Fibroblast of lung (primary cell): Measurements from ENCODE around the gene ANKRD13B. TPM values are rescaled to one million over a fixed set of nuclear protein-coding genes. Genes with fewer than 3 reads are reported as not detected.

ENCODE experiments used
- DNase-seq, 2 donors: peaks; one replicate each; pipeline versions ENCODE4 v3.0.0 to v3.0.0-alpha.2; 2010; ENCODE audit warnings: low read depth in 2 of 2
- H2AFZ ChIP-seq: 2 replicates; pipeline ENCODE4 v1.5.1; 2012; ENCODE audit warnings: low read length, control low read depth, inconsistent platforms
- H3K27ac ChIP-seq: 2 replicates; pipeline ENCODE4 v1.5.1; 2011; ENCODE audit warnings: low read length, control low read depth; ENCODE audit not compliant: insufficient read depth
- H3K27me3 ChIP-seq: 2 replicates; pipeline ENCODE4 v1.5.1; 2011; ENCODE audit warnings: mild to moderate bottlenecking, low read length; ENCODE audit not compliant: control insufficient read depth, insufficient read depth
- H3K36me3 ChIP-seq: 2 replicates; pipeline ENCODE4 v1.5.1; 2011; ENCODE audit warnings: low read length; ENCODE audit not compliant: control insufficient read depth, insufficient read depth
- H3K4me1 ChIP-seq: 2 replicates; pipeline ENCODE4 v1.5.1; 2011; ENCODE audit warnings: low read length; ENCODE audit not compliant: control insufficient read depth, insufficient read depth; ENCODE audit errors: extremely low read depth
- H3K4me2 ChIP-seq: 2 replicates; pipeline ENCODE4 v1.5.1; 2011; ENCODE audit warnings: low read length, control low read depth; ENCODE audit not compliant: insufficient read depth; ENCODE audit errors: extremely low read depth
- H3K4me3 ChIP-seq, 4 experiments: fragments of 200-600 bp in 1 of 4; sonication (generic) in 1 of 4; replicated peaks in 1 of 4; 2 replicates each; pipeline ENCODE4 v1.5.1; 2011 to 2016; ENCODE audit warnings: low read length in 4 of 4, low read depth in 3 of 4, mild to moderate bottlenecking in 3 of 4, control low read depth in 2 of 4, inconsistent platforms in 1 of 4, mixed read lengths in 1 of 4; ENCODE audit not compliant: insufficient read depth in 1 of 4; ENCODE audit errors: control extremely low read depth in 1 of 4
- H3K79me2 ChIP-seq: 2 replicates; pipeline ENCODE4 v1.5.1; 2012; ENCODE audit warnings: mild to moderate bottlenecking, low read length, inconsistent platforms; ENCODE audit not compliant: control insufficient read depth, insufficient read depth
- H3K9ac ChIP-seq: 2 replicates; pipeline ENCODE4 v1.5.1; 2011; ENCODE audit warnings: mild to moderate bottlenecking, low read length, control low read depth; ENCODE audit not compliant: insufficient read depth
- H3K9me3 ChIP-seq: 2 replicates; pipeline ENCODE4 v1.5.1; 2012; ENCODE audit warnings: low read depth, low read length; ENCODE audit not compliant: control insufficient read depth, insufficient read depth
- H4K20me1 ChIP-seq: 2 replicates; pipeline ENCODE4 v1.5.1; 2011; ENCODE audit warnings: low read length; ENCODE audit not compliant: control insufficient read depth, insufficient read depth; ENCODE audit errors: extremely low read depth
- EZH2 ChIP-seq: IDR thresholded peaks from 2 replicates; pipeline ENCODE4 v1.5.1; 2012; ENCODE audit warnings: low read length, control low read depth, mild to moderate bottlenecking; ENCODE audit errors: missing control alignments
- polyA plus RNA-seq, 2 donors: library from polyadenylated mRNA; depleted of rRNA in 1 of 2; stranded (reverse) in 1 of 2; unstranded in 1 of 2; fragments of >200 nt; gene quantifications; 2 replicates each; pipeline ENCODE4 v1.2.1, GENCODE V29; 2011 to 2012; ENCODE audit warnings: missing spikeins in 1 of 2
- total RNA-seq: library from RNA; depleted of rRNA; stranded (reverse); fragments of >200 nt; gene quantifications from 2 replicates; pipeline ENCODE4 v1.2.1, GENCODE V29; 2014
- TF ChIP-seq, protein P1 (sequence below), 2 donors: IDR thresholded peaks in 1 of 2; conservative IDR thresholded peaks in 1 of 2; 1 replicate in 1 of 2; 2 replicates in 1 of 2; pipeline ENCODE4 v1.5.1; 2011 to 2012; ENCODE audit warnings: low read length in 2 of 2, control low read depth in 1 of 2, inconsistent platforms in 1 of 2, low read depth in 1 of 2, mild to moderate bottlenecking in 1 of 2

The ANKRD13B gene
- total and polyA plus RNA-seq, 2 donors (not counting 1 experiment from before 2014, with no cell fraction given), result 1.4 to 6.3 TPM

DNA sequence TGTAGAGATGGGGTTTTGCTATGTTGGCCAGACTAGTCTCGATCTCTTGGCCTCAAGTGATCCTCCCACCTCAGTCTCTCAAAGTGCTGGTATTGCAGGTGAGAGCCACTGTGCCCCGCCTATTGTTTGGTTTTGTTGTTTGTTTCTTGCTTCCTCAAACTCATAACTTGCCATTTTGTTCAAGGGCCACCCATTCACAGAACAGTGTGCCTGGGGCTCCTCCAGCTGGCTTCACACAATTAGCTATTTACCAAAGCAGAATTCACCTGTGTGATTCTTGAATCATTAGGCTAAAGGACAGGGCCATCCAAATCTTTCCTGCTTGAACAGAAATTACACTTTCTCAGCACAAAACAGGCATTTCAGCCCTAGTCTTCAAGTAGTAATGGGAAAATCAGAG is 33.3 kb upstream of the ANKRD13B start:
- H3K4me2 ChIP-seq, result no peak overlapping the region
- TF ChIP-seq, protein P1, sequence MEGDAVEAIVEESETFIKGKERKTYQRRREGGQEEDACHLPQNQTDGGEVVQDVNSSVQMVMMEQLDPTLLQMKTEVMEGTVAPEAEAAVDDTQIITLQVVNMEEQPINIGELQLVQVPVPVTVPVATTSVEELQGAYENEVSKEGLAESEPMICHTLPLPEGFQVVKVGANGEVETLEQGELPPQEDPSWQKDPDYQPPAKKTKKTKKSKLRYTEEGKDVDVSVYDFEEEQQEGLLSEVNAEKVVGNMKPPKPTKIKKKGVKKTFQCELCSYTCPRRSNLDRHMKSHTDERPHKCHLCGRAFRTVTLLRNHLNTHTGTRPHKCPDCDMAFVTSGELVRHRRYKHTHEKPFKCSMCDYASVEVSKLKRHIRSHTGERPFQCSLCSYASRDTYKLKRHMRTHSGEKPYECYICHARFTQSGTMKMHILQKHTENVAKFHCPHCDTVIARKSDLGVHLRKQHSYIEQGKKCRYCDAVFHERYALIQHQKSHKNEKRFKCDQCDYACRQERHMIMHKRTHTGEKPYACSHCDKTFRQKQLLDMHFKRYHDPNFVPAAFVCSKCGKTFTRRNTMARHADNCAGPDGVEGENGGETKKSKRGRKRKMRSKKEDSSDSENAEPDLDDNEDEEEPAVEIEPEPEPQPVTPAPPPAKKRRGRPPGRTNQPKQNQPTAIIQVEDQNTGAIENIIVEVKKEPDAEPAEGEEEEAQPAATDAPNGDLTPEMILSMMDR (conservative IDR thresholded peaks at IDR 0.05 in 1 of 2, IDR thresholded peaks at IDR 0.05 in 1 of 2; ENCODE audit: low read depth in 1 of 2, low read length in 2 of 2), result no peak
- TF ChIP-seq EZH2, result no peak
- no peaks in the 10 kb centered on the region for H4K20me1 ChIP-seq

DNA sequence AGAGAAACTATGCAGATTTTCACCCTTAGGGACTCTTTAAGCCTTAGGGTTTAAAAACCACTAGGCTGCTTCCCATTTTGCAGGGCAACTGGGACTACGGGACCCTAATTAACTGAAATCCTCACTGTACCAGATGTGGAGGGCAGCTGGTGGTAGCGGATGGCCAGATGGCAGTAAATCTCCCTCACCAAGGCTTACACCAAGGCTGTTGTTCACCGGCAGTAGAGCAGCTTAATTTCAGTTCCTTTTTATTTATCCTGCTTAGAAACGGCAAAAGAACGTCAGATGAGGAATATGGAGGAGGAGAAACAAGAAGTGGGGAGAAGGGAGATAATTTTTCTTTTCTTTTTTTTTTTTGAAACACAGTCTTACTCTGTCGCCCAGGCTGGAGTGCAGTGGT is 32.6 kb upstream of the ANKRD13B start:
- H3K79me2 ChIP-seq, result no peaks in the 10 kb centered on the region
- H3K9ac ChIP-seq, result no peak overlapping the region
- no peak overlapping the region for H3K4me2 ChIP-seq
- DNase-seq, result no peak
- H3K9me3 ChIP-seq, result no peaks in the 10 kb centered on the region
- H2AFZ ChIP-seq, result no peak overlapping the region
- H3K4me1 ChIP-seq, result no peaks in the 10 kb centered on the region
- peaks cover 2% of the 10 kb centered on the region for H3K36me3 ChIP-seq
- H3K4me3 ChIP-seq, result no peak overlapping the region
- H3K27me3 ChIP-seq, result no peaks in the 10 kb centered on the region
- TF ChIP-seq, protein P1 (conservative IDR thresholded peaks at IDR 0.05 in 1 of 2, IDR thresholded peaks at IDR 0.05 in 1 of 2; ENCODE audit: low read depth in 1 of 2, low read length in 2 of 2), result no peak
- TF ChIP-seq EZH2, result no peak
- H4K20me1 ChIP-seq, result no peaks in the 10 kb centered on the region
- H3K27ac ChIP-seq, result no peak overlapping the region

More for the DNA sequence above, 33.3 kb upstream of the ANKRD13B start:
- DNase-seq, result no peak
- H3K79me2 ChIP-seq, result no peaks in the 10 kb centered on the region
- no peaks in the 10 kb centered on the region for H3K27me3 ChIP-seq
- no peaks in the 10 kb centered on the region for H3K4me1 ChIP-seq
- H2AFZ ChIP-seq, result no peak overlapping the region
- H3K9ac ChIP-seq, result no peak overlapping the region
- peaks cover 2% of the 10 kb centered on the region for H3K36me3 ChIP-seq
- H3K9me3 ChIP-seq, result no peaks in the 10 kb centered on the region
- H3K4me3 ChIP-seq, result no peak overlapping the region
- no peak overlapping the region for H3K27ac ChIP-seq

DNA sequence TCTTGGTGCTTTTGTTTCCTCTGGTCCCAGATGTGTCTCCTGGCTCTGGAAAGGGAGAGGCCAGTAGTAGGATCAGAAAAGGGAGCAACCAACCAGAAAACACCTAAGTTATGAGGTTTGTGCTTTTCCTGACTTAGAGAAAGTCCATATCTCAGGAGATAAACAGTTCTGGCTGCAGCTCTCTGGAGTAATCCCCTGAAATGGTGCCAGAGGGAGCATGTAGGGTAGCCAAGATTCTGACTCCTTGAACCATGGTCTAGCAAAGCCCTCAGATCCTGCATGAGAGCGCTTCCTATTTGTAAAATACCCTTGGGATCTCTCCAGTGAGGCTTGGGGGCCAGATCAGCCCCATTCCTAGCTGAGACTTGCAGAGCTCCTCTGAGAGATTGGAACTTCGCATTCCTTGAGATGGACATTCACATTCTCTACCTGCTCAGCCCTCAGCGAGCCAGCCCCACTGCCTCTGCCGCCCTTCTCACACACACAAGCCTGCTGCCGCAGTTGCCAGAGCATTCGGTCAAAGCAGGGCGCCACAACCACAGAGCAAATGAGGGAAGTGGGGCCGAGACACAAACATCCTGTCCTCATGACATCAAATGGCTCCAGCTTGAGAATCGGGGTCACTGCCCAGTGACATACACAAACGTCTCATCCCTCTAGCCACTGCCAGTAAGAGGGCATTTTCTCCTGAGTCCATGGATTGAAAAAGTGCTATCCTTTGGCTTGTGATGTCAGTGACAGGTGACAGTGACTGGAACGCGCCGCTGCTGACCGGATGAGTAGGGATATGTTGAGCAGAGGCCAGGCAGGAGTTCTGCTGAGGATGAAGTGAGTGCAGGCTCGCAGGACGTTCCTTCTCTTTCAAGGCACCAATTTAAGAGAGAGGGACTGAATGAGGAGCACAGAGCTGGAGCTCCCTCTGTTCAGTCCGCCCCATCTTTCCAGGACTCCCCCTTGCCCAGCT is 31.1 kb upstream of the ANKRD13B start:
- TF ChIP-seq, protein P1 (conservative IDR thresholded peaks at IDR 0.05 in 1 of 2, IDR thresholded peaks at IDR 0.05 in 1 of 2; ENCODE audit: low read depth in 1 of 2, low read length in 2 of 2), result no peak
- TF ChIP-seq EZH2, result no peak

More for the DNA sequence above, 31.1 kb upstream of the ANKRD13B start:
- Histone ChIP-seq H3K9ac (no peak overlapping the region), H3K27ac (no peak overlapping the region), H3K4me3 (no peak overlapping the region), H3K4me2 (no peak overlapping the region), H3K9me3 (no peaks in the 10 kb centered on the region), H2AFZ (no peak overlapping the region), H3K4me1 (no peaks in the 10 kb centered on the region), H3K79me2 (no peaks in the 10 kb centered on the region), H4K20me1 (no peaks in the 10 kb centered on the region), H3K36me3 (peaks cover 2% of the 10 kb centered on the region), H3K27me3 (no peaks in the 10 kb centered on the region)
- no peak for DNase-seq
